Measurements from ENCODE around the gene ZNF654.
A peak's percentile ranks its signal among the peaks of the same experiment; 100 is the strongest.

Gene ZNF654

GRCh38 chr3:88038566-88038965 is 20.5 kb upstream of the ZNF654 start:
- TF ChIP-seq ZFX (IDR thresholded peaks at IDR 0.05): no peak
- TF ChIP-seq CTCF (conservative IDR thresholded peaks at IDR 0.05): no peak
- H3K27ac ChIP-seq: no peak overlapping the region

DNA sequence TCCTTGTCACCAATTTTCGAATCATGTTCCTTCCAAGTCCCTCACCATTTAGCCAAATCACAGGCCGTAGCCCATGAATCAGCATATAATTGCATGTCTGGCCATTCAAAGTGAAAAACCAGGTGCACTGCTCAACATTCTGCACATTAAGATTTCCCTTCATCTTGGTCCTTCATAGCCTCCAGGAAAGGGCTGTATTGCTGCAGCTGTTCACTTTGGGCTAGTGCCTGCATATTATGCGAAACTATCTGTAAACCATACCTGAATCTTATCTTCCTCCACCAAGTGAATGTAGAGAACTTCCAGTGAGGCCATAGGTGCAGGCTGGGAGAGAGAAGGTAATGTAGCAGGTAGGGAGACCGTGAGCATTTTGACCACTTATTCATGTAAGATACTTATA is 18.5 kb upstream of the ZNF654 start:
- TF ChIP-seq ZFX (IDR thresholded peaks at IDR 0.05): no peak
- no peak for TF ChIP-seq CTCF (conservative IDR thresholded peaks at IDR 0.05)
- H3K27ac ChIP-seq: no peak overlapping the region

DNA sequence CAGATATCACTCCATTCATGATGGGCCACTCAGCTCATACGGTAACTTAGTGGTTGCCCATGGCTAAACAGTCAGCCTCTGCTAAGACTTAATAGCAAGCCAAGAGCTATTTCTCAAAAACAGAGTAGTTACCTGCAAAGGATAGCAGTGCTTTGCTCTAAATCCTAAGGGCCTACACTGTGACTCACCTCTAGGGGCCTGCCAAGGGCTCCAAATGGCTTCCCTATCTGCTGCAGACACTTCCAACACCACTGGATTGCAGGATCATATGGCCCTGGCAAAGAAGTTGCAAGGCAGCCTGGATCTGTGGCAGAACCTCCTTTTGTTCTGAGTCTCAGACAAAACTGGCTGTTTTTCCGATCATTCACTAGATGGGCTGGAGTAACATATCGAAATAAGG is 18.1 kb upstream of the ZNF654 start:
- TF ChIP-seq CTCF (conservative IDR thresholded peaks at IDR 0.05) (no peak), ZFX (IDR thresholded peaks at IDR 0.05) (no peak)
- H3K27ac ChIP-seq: no peak overlapping the region

DNA sequence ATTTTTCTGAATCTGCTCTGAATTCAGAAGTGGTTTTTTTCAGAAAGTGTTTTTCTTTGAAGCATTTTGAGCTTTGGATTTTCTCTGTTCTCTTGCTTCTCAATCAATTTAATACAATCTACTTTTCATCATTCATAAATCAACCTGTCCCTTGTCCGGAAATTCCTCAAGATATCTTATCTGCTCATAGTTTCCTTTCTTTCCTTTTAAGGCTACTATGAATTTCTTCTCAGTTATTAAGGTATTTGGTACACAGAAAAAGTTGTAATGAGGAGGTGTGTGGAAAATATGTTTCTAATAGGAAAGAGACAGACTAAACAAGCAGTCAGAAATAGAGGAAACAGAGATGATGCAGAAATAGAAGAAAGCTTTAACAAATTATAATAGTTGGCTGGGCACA is 14.6 kb upstream of the ZNF654 start:
- no peak overlapping the region for H3K27ac ChIP-seq
- no peak for TF ChIP-seq ZFX (IDR thresholded peaks at IDR 0.05)
- TF ChIP-seq CTCF (conservative IDR thresholded peaks at IDR 0.05): no peak

GRCh38 chr3:88046766-88047165 is 12.3 kb upstream of the ZNF654 start:
- no peak overlapping the region for H3K27ac ChIP-seq
- no peak for TF ChIP-seq ZFX (IDR thresholded peaks at IDR 0.05)
- TF ChIP-seq CTCF (conservative IDR thresholded peaks at IDR 0.05): no peak

- TF ChIP-seq CTCF (conservative IDR thresholded peaks at IDR 0.05) (peak; percentile 16), ZFX (IDR thresholded peaks at IDR 0.05) (no peak)
- H3K27ac ChIP-seq: peak overlapping the region; percentile 92
These were observed 1.3 kb upstream of the ZNF654 start for GRCh38 chr3:88057630-88058305.

- peak overlapping the region; percentile 92 for H3K27ac ChIP-seq
- no peak for TF ChIP-seq ZFX (IDR thresholded peaks at IDR 0.05)
- no peak for TF ChIP-seq CTCF (conservative IDR thresholded peaks at IDR 0.05)
These were observed 812 bp upstream of the ZNF654 start for GRCh38 chr3:88058306-88058580.
